NCI-H128 (cell line): ENCODE data around the gene FAM111A.

Experiments used
- DNase-seq: peaks from one replicate; lab custom pipeline; 2025; ENCODE audit not compliant: unreplicated experiment; lab: John Stamatoyannopoulos, UW

The FAM111A gene

DNA sequence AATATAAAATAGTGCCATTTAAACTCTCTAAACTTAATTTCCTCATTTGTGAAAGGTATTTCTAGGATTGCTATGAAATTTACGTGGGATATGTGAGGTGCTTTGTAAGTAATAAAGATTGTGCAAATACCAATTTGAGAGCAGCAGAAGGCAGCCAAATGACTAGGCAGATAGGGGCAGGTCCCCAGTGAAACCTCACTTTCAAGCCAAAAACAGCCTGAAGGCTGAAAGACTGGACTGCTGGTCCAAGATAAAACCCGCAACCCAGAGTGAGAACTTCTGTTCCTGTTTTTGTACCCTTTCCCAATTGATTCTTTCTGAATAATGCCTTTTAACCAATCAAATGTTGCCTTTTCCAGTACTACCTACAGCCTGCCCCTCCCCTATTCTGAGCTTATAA lies 36.5 kb downstream of the FAM111A start:
- no peak for DNase-seq

GRCh38 chr11:59180168-59180776 lies 37.6 kb downstream of the FAM111A start:
- no peak for DNase-seq

DNA sequence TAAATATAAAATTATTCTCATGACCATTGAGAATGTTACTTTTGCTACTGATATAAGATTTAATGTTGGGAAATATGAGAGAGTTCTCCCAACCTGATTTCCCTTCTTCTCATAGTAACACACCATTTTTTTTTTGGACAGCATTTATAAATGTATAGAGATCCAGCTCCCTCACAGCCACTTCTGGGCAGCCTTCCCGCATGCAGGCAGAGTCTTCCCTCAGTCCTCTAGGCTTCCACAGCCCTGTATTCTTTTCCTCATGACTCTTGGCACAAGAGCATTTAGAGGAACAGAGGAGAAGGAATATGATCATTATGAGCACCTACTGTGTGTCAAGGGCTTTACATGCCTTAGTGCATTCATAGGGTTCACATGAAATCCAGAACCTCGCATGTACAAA lies 38.3 kb downstream of the FAM111A start:
- DNase-seq: no peak

DNA sequence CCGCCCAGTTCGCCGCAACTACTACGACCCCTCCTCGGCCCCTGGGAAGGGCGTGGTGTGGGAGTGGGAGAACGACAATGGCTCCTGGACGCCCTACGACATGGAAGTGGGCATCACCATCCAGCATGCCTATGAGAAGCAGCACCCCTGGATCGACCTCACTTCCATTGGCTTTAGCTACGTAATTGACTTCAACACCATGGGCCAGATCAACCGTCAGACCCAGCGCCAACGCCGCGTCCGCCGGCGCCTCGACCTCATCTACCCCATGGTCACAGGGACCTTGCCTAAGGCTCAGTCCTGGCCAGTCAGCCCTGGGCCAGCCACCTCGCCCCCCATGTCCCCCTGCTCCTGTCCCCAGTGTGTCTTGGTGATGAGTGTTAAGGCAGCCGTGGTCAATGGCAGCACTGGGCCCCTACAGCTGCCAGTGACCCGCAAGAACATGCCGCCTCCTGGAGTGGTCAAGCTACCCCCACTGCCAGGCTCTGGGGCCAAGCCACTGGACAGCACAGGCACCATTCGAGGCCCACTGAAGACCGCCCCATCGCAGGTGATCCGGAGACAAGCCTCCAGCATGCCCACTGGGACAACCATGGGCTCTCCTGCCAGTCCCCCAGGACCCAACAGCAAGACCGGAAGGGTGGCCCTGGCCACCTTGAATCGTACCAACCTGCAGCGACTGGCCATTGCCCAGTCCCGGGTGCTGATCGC lies 39.2 kb downstream of the FAM111A start:
- no peak for DNase-seq

DNA sequence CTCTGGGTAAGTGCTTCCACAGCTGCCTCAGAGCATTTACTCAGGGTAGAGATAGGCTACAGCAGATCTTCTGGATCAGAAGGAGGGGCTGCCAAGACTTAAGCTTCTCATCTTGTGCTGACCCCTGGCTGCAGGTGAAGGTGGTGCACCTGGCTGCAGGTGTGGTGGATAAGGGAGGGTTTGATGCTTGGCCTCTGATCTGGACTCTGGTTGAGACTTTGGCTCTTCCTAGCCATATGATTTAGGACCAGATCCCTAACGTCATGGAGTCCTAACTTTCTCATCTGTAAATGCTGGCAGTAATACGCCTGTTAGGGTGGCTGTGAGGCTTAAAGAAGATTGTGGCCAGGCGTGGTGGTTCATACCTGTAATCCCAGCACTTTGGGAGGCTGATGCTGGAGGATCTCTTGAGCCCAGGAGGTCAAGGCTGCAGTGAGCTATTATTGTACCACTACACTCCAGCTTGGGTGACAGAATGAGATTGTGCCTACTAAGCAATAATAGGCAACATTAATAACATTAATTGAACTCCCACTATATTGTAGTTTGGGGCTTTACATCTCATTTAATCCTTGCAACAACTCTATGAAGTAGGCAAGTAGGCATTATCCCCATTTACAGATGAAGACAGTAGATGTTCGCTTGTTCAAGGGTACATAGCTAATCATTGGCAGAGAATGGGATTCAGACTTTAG lies 39.9 kb downstream of the FAM111A start:
- no peak for DNase-seq

DNA sequence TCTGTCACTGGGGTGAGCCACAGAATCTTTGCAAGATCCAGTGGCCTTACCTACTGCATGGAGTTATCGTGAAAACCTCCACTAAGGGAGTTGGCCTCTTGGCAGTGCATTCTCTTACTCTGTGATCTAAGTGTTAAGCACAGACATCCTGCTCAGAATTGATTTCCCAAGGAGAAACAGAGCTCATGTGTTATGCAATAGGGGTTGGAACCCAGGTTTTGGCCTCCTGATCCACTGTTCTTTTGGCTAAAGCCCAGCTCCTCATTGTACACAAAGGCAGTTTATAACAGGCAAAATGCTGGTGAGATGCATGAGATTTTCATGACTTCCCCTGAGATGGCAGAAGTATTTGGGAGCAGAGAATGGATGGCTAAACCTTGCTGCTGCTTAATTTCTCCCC lies 41.1 kb downstream of the FAM111A start:
- no peak for DNase-seq

DNA sequence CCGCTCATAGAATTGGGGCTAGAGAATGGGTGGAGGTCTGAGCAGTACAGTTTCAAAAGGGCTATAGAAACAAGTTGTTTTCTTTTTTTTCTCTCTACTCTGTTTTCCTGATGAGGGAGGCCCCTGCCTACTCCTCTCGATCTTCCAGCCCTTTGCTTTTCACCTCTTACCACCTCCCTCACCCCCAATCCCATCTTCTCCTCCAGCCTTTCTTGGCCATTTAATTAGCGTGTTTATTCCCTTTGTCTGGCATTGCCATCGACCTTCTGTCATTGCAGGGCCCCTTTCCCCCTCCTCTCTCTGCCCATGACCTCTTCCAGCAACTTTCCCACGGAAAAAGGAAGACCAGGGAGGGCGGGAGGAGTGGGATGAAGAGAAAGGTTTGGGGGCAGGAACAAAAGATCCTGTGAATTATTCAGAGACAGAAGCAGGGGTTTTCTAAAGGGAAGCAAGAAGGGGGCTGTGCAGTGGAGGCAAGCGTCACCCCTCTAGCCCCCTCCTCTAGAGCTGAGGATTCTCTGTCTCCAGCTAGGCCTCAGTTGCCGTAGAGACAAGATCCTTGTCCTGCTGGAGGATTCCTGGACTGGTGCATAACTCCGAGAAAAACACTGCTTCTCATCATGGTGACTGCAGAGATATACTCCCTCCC lies 42.2 kb downstream of the FAM111A start:
- no peak for DNase-seq

GRCh38 chr11:59185386-59185945 lies 42.8 kb downstream of the FAM111A start:
- no peak for DNase-seq

DNA sequence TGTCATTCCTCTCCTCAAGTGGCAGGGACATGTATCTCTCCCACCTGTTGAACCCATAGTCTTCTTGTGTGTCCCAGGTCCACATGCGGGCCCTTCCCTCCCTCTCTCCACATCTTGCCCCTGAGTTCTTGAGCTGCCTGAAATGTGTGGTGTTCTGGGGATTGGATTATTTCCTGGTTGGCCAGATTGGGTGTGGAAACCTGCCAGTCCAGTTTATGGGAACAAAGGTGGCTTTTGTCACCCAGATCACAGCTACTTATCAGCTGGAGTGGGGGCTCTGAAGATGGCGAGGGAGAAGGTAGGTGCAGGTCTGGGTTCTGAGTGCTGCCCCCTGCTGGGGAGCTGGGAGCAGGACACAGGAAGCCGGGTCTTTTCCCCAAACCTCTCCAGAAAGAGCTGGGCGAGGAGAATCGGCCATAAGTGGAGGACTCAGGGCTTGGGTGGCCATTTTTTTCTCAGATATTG lies 43.5 kb downstream of the FAM111A start:
- DNase-seq: no peak

GRCh38 chr11:59187035-59187434 lies 44.4 kb downstream of the FAM111A start:
- DNase-seq: no peak

- DNase-seq: no peak
Measured at GRCh38 chr11:59187587-59187986, 44.9 kb downstream of the FAM111A start.

DNA sequence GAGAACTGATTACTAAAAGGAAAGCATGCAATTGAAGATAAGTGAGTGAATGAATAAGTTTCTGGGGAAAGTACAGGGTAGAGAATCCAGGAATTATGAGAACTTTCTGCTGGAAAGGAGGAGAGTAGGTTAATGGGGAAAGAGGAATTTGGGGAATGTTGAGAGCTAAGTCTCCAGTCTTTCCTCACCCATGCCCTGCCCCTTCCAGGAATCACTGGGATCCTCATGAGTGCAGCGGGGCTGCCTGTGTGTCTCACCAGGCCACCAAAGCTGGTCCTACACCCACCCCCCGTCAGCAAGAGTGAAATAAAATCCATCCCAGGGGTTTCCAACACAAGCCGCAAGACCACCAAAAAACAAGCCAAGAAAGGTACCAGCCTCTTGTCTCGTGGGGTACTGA lies 46.3 kb downstream of the FAM111A start:
- no peak for DNase-seq

- DNase-seq: no peak
Measured at GRCh38 chr11:59189986-59190385, 47.3 kb downstream of the FAM111A start.

- DNase-seq: no peak
Measured at GRCh38 chr11:59191095-59191494, 48.4 kb downstream of the FAM111A start.

DNA sequence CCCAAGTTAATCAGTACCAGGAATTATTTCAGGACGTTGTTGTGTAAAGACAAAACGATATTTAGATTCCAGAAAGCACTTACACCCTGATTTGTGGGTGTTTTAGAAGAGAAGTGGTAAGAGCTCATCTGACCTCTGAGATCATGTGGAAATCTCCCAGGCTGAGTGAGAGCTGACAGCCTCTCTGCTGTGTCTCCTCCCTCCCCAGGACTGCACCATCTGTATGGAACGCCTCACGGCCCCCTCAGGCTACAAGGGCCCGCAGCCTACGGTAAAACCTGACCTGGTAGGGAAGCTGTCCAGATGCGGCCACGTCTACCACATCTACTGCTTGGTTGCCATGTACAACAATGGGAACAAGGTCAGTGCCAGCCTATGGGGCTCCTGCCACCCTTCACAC lies 49.2 kb downstream of the FAM111A start:
- DNase-seq: no peak

DNA sequence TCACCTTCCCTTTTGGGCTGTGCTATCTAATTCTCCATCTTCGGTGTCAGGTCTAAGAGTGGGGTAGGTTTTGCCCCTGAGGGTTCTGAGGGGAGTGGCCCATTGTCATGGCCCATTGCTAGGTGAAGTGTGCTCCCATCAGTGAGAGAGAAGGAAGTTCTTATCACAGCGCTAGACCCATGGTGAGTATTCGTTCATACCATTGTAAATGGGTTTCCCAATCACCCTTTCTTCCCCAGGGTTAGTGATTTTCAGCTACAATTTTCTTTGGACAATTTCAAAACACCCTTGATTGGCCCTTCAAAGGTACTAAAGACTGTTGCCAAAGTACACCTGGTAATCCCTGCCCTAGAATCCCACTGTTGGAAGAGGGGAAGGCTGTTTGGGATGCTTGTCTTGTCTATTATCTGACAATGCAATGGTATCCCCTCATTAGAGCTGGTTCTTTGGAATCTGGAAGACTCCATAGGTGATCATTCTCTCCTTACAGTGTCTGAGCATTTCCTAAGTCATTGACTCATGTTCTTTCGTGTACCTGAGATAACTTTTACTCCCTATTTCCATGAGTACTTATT lies 49.9 kb downstream of the FAM111A start:
- no peak for DNase-seq

- DNase-seq: no peak
Measured at GRCh38 chr11:59193587-59194130, 51.0 kb downstream of the FAM111A start.

DNA sequence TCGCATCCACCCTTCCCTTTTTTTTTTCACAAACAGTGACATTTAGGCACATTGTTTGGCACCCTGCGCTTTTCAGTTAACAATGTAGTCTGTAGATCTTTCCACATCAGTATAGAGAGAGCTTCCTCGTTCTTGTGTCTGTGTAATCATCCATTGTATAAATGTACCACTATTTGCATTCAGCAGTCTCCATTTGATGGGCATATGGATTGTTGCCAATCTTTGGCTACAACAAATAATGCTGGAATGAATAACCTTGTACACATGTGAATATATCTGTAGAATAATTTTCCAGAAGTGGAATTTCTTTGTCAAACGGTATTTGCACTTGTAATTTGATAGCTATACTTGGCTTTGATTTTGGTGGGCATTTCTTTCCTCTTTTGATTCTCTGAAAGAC lies 52.9 kb downstream of the FAM111A start:
- no peak for DNase-seq

DNA sequence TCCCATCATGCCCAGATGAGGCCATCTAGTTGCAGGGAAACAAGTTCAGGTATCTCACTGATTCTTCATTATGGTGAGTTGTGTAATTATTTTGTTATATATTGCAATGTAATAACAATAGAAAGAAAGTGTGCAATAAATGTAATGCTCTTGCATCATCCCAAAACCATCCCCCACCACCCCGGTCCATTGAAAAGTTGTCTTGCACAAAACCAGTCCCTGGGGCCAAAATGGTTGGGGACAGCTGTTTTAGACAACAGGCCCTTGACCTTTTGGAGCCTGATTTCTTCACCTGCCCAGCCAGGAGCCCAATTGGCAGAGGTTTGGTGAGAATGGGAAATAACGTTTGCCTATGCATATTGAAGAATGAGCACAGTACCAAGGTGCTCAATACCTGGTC lies 54.1 kb downstream of the FAM111A start:
- DNase-seq: no peak

DNA sequence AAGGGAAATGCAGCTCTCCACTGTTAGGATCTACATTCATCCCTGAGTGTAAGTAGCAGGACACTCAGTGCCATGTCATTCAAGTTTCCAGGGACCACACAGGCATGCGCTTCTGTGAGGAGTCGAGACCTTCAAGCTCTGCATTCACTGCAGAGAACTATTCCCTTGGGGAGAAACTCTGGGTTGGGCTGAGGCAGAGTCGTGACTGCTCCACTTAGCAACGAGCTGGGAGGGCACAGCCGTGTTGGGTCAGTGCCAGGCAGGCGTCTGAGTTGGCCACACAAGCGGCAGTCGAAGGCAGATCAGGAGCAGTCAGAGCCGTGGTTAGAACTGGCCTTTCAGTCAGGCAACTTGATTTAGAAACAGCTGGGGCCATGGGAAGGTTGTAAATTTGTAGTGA lies 55.3 kb downstream of the FAM111A start:
- no peak for DNase-seq

GRCh38 chr11:59198726-59199125 lies 56.1 kb downstream of the FAM111A start:
- DNase-seq: no peak
